Mesothelial cell of epicardium (in vitro differentiated cells): Measurements from ENCODE around the gene DMAC2. TPM values are rescaled to one million over a fixed set of nuclear protein-coding genes. Genes with fewer than 3 reads are reported as not detected.
"Not testable (repeated sequence)": the region's sequence is repeated elsewhere in the genome, so short reads cannot be mapped to it uniquely, and the experiment has no call there.

Experiments
- DNase-seq, 2 experiments: peaks; one replicate each; pipeline ENCODE4 v3.0.0; 2021; ENCODE audit warnings: low spot score in 2 of 2; ENCODE audit not compliant: unreplicated experiment in 2 of 2
- H3K27ac Mint-ChIP-seq: 2 replicates; pipeline ENCODE4 v1.8.0; 2021; ENCODE audit warnings: mixed read lengths
- H3K27me3 Mint-ChIP-seq: 2 replicates; pipeline ENCODE4 v1.8.0; 2021; ENCODE audit warnings: low read depth, mixed read lengths
- H3K36me3 Mint-ChIP-seq: 2 replicates; pipeline ENCODE4 v1.8.0; 2021; ENCODE audit warnings: mixed read lengths
- H3K4me1 Mint-ChIP-seq: 2 replicates; pipeline ENCODE4 v1.8.0; 2021; ENCODE audit warnings: mixed read lengths
- H3K4me3 Mint-ChIP-seq: 2 replicates; pipeline ENCODE4 v1.8.0; 2021; ENCODE audit warnings: mild to moderate bottlenecking, moderate library complexity, mixed read lengths
- H3K9me3 Mint-ChIP-seq: 2 replicates; pipeline ENCODE4 v1.8.0; 2021; ENCODE audit warnings: mixed read lengths
- total RNA-seq: library from RNA; stranded (reverse); gene quantifications from 3 replicates; pipeline ENCODE4 v1.2.1, GENCODE V29; 2021
- TF ChIP-seq, protein P1 (sequence below): fragments of 200-600 bp; sonication (generic); IDR thresholded peaks from one replicate; pipeline ENCODE4 v1.5.0; 2021; ENCODE audit warnings: antibody characterized with exemption; ENCODE audit not compliant: unreplicated experiment

DMAC2 gene
- total RNA-seq, 1 donor from 2014 or later = 41.4 TPM

- Mint-ChIP-seq H3K9me3 (peaks cover 60% of the 10 kb centered on the region), H3K27ac (no peak overlapping the region), H3K4me3 (no peak overlapping the region)
Observed at GRCh38 chr19:41478875-41479756, 39.4 kb upstream of the DMAC2 start.

GRCh38 chr19:41478171-41478570, 38.5 kb upstream of the DMAC2 start:
- Mint-ChIP-seq H3K4me3 (no peak overlapping the region), H3K27me3 (no peaks in the 10 kb centered on the region), H3K9me3 (peaks cover 60% of the 10 kb centered on the region), H3K27ac (no peak overlapping the region), H3K36me3 (no peaks in the 10 kb centered on the region), H3K4me1 (no peaks in the 10 kb centered on the region)
- TF ChIP-seq, protein P1, sequence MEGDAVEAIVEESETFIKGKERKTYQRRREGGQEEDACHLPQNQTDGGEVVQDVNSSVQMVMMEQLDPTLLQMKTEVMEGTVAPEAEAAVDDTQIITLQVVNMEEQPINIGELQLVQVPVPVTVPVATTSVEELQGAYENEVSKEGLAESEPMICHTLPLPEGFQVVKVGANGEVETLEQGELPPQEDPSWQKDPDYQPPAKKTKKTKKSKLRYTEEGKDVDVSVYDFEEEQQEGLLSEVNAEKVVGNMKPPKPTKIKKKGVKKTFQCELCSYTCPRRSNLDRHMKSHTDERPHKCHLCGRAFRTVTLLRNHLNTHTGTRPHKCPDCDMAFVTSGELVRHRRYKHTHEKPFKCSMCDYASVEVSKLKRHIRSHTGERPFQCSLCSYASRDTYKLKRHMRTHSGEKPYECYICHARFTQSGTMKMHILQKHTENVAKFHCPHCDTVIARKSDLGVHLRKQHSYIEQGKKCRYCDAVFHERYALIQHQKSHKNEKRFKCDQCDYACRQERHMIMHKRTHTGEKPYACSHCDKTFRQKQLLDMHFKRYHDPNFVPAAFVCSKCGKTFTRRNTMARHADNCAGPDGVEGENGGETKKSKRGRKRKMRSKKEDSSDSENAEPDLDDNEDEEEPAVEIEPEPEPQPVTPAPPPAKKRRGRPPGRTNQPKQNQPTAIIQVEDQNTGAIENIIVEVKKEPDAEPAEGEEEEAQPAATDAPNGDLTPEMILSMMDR = no peak
- DNase-seq = no peak

More at GRCh38 chr19:41478875-41479756, 39.4 kb upstream of the DMAC2 start:
- no peaks in the 10 kb centered on the region for H3K4me1 Mint-ChIP-seq
- no peaks in the 10 kb centered on the region for H3K27me3 Mint-ChIP-seq
- no peak for DNase-seq
- TF ChIP-seq, protein P1 = no peak
- H3K36me3 Mint-ChIP-seq = no peaks in the 10 kb centered on the region

GRCh38 chr19:41476583-41476982, 36.9 kb upstream of the DMAC2 start:
- H3K4me3 Mint-ChIP-seq = no peak overlapping the region
- no peaks in the 10 kb centered on the region for H3K36me3 Mint-ChIP-seq
- H3K9me3 Mint-ChIP-seq = peaks cover 65% of the 10 kb centered on the region
- no peaks in the 10 kb centered on the region for H3K4me1 Mint-ChIP-seq
- H3K27me3 Mint-ChIP-seq = no peaks in the 10 kb centered on the region
- no peak for DNase-seq
- TF ChIP-seq, protein P1 = no peak
- no peak overlapping the region for H3K27ac Mint-ChIP-seq

GRCh38 chr19:41463257-41464256, 23.8 kb upstream of the DMAC2 start:
- not testable (repeated sequence) for H3K27me3 Mint-ChIP-seq, H3K4me3 Mint-ChIP-seq
- peaks cover 51% of the 10 kb centered on the region for H3K9me3 Mint-ChIP-seq

GRCh38 chr19:41462497-41462896, 22.8 kb upstream of the DMAC2 start:
- Mint-ChIP-seq H3K4me3 (no peak overlapping the region), H3K36me3 (no peaks in the 10 kb centered on the region), H3K9me3 (peaks cover 53% of the 10 kb centered on the region), H3K4me1 (no peaks in the 10 kb centered on the region), H3K27ac (no peak overlapping the region), H3K27me3 (no peaks in the 10 kb centered on the region)
- TF ChIP-seq, protein P1 = no peak
- DNase-seq = no peak

More at GRCh38 chr19:41463257-41464256, 23.8 kb upstream of the DMAC2 start:
- H3K27ac Mint-ChIP-seq, H3K36me3 Mint-ChIP-seq, DNase-seq, H3K4me1 Mint-ChIP-seq: not testable (repeated sequence)
